Choroid plexus epithelial cell (primary cell): ENCODE results near the gene AMBRA1.
"Not testable (repeated sequence)": the region's sequence is repeated elsewhere in the genome, so short reads cannot be mapped to it uniquely, and the experiment has no call there.

ENCODE experiments used
- DNase-seq: peaks from one replicate; pipeline ENCODE4 v3.0.0-alpha.2; 2010; ENCODE audit warnings: low read depth
- H3K4me3 ChIP-seq: 2 replicates; pipeline ENCODE4 v1.5.1; 2011; ENCODE audit warnings: low read depth, mild to moderate bottlenecking, control low read depth, low read length, moderate library complexity
- CTCF ChIP-seq: conservative IDR thresholded peaks from 2 replicates; pipeline ENCODE4 v1.5.1; 2011; ENCODE audit warnings: low read depth, mild to moderate bottlenecking, control low read depth, inconsistent platforms, low read length, moderate library complexity

Gene AMBRA1

DNA sequence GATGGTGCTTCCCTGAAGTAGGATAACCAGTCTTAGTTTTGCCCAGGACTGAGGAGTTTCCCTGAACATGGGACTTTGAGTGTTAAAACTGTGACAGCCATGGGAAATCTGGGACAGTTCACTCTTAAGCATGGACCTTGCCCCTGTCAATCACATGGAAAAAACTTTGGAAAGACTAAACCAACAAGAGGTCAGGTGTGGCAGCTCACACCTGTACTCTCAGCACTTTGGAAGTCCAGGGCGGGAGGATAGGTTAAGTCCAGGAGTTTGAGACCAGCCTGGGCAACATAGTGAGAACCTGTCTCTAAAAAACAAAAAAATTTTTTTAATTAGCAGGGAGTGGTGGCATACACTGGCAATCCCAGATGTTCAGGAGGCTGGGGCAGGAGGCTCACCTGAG lies 3.3 kb upstream of the AMBRA1 start:
- H3K4me3 ChIP-seq: no peak overlapping the region
- no peak for TF ChIP-seq CTCF
- no peak for DNase-seq

GRCh38 chr11:46594785-46595184 lies 962 bp upstream of the AMBRA1 start:
- TF ChIP-seq CTCF: no peak
- no peak for DNase-seq
- H3K4me3 ChIP-seq: no peak overlapping the region

GRCh38 chr11:46594374-46594700 lies 514 bp upstream of the AMBRA1 start:
- no peak for TF ChIP-seq CTCF
- peak; percentile 18 for DNase-seq
- H3K4me3 ChIP-seq: peak overlapping the region; percentile 73

DNA sequence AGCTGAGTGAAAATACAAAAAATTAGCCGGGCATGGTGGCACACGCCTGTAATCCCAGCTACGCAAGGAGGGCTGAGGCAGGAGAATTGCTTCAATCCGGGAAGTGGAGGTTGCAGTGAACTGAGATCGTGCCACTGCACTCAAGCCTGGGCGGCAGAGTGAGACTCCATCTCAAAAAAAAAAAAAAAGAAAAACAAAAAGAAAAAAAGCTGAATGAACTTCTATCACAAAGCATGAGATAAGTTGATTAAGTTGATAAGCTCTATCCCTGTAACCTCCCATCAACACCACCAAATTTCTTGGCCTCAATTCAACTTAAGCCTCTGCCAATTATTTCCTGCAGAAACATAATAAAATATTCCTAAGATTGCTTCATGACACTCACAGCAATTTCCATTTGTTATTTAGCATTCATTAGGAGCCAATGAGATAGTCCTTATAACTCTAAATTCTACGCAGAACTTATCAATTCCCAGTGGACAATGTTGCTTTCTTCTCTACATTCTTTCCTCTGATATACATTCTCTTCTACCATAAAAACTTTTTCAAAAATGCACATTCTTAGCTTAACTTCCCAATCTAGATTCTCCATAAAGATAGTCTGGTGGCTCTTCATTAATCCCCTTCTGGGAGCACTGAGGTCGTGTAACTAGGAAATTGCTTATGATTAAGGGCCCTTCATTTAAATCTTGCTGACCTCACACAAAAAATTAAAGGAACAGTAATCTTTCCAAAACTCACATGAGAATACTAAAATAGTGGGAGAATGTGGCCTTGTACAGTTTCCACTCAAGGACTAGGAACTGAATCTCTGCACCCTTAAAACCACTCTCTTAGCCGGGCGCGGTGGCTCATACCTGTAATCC lies 2.9 kb downstream of the AMBRA1 start:
- TF ChIP-seq CTCF: no peak
- no peak overlapping the region for H3K4me3 ChIP-seq
- no peak for DNase-seq

DNA sequence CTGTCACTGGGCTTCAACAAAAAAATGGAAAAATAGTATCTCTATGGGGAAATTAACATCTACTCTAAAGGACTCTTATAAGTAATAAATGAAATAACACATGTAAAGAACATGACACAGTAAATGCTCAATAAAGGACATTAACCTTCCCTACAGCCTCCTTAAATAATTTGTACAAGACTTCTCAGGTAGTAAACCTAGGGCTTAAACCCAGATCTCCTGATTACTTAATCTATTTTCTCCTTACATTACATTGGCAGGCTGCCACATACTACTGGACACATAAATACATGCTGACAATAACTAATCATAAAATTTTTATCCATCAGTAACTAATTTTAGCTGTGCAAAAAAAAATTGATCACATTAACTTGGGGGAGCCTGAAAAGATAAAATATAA lies 4.9 kb downstream of the AMBRA1 start:
- no peak for TF ChIP-seq CTCF
- H3K4me3 ChIP-seq: no peak overlapping the region
- no peak for DNase-seq

GRCh38 chr11:46588131-46588530 lies 5.7 kb downstream of the AMBRA1 start:
- H3K4me3 ChIP-seq: no peak overlapping the region
- TF ChIP-seq CTCF: no peak
- peak; percentile 26 for DNase-seq

DNA sequence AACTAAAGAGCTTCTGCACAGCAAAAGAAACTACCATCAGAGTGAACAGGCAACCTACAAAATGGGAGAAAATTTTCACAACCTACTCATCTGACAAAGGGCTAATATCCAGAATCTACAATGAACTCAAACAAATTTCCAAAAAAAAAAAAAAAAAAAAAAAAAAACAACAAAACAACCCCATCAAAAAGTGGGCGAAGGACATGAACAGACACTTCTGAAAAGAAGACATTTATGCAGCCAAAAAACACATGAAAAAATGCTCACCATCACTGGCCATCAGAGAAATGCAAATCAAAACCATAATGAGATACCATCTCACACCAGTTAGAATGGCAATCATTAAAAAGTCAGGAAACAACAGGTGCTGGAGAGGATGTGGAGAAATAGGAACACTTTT lies 10.3 kb downstream of the AMBRA1 start:
- not testable (repeated sequence) for H3K4me3 ChIP-seq, DNase-seq
